Pancreas (tissue), 10 donors: ENCODE results near the gene ZDHHC22. TPM values are rescaled to one million over a fixed set of nuclear protein-coding genes. Genes with fewer than 3 reads are reported as not detected.
"Not testable (repeated sequence)": the region's sequence is repeated elsewhere in the genome, so short reads cannot be mapped to it uniquely, and the experiment has no call there.

Experiments used
- ATAC-seq, 4 donors: fragments of 200-7000 bp; cut with Tn5 transposase; one replicate each; pipeline versions ENCODE4 v1.8.0 to v1.9.1; 2020; ENCODE audit warnings: mild to moderate bottlenecking in 4 of 4, moderate library complexity in 4 of 4
- DNase-seq, 6 donors: peaks; one replicate each; pipeline ENCODE4 v3.0.0-alpha.2; 2020
- FAIRE-seq: peaks from 2 replicates; lab custom pipeline; 2012; peaks lifted over from hg19 to GRCh38; lab: Jason Lieb, UNC
- H3K27ac ChIP-seq, 4 donors: fragments of 200-600 bp; sonication (generic); 1 replicate in 3 of 4; 2 replicates in 1 of 4; pipeline versions ENCODE4 v1.5.0 to v1.8.0; 2020
- H3K27me3 ChIP-seq, 4 donors: fragments of 200-600 bp; one replicate each; pipeline ENCODE4 v1.8.0; 2021
- H3K36me3 ChIP-seq, 3 donors: fragments of 200-600 bp; sonication (generic) in 1 of 3; one replicate each; pipeline versions ENCODE4 v1.5.0 to v1.8.0; 2020 to 2021
- H3K4me1 ChIP-seq, 3 donors: fragments of 200-600 bp; one replicate each; pipeline ENCODE4 v1.8.0; 2021
- H3K4me3 ChIP-seq, 4 donors: fragments of 200-600 bp; sonication (generic) in 2 of 4; one replicate each; pipeline versions ENCODE4 v1.5.0 to v1.8.0; 2020 to 2021
- H3K9me3 ChIP-seq, 4 donors: fragments of 200-600 bp; one replicate each; pipeline ENCODE4 v1.8.0; 2021
- CTCF ChIP-seq, 4 donors: fragments of 200-600 bp; sonication (generic) in 3 of 4; IDR thresholded peaks; one replicate each; pipeline versions ENCODE4 v1.5.0 to v1.8.0; 2021; ENCODE audit warnings: antibody characterized with exemption in 4 of 4
- WGBS, 2 donors: extraction: QIAGEN DNeasy Blood & Tissue Kit; methylation state at CpG; one replicate each; pipeline ENCODE4 v1.1.7; 2013; 5-methylcytosine and 5-hydroxymethylcytosine counted together
- intact Hi-C, 3 donors: fragments of 100-400 bp; cut with DNase I; formaldehyde crosslinking; loops; one replicate each; pipeline versions ENCODE4 v1.11.1 to v1.14.2; 2022
- polyA plus RNA-seq, 2 donors: library from polyadenylated mRNA; stranded (reverse); fragments of 200-250 nt; gene quantifications; one replicate each; pipeline ENCODE4 v1.2.3, GENCODE V29; 2013
- total RNA-seq, 6 donors: library from RNA; stranded (reverse); fragmentation: NEBNext Ultra II Directional in 4 of 6; extraction: Animal tissue kit (Norgen Biotek cat#: 25700) in 4 of 6; gene quantifications; one replicate each; pipeline versions ENCODE4 v1.2.1 to v1.2.4, GENCODE V29; 2021 to 2023
- donor health status: healthy with polysubstance abuse.
- donor health status: DM: no; HTN: no; CAD: no; lungs with moderate emphysema.
- donor health status: DM: no; HTN: no; CAD: no.
- donor health status: control.
- donor health status: control.
- donor health status: Bipolar disorder and iron deficiency.
- donor health status: DM: yes; HTN: yes; CAD: no.
- donor health status: DM: no; HTN: no; CAD: no.
- donor health status: DM: no; HTN: no; CAD: no.
- donor health status: DM: yes; HTN: yes; CAD: no.

Gene ZDHHC22
- total and polyA plus RNA-seq, 8 donors: 0.04 to 0.19 (median 0.04) TPM; not detected in 5

DNA sequence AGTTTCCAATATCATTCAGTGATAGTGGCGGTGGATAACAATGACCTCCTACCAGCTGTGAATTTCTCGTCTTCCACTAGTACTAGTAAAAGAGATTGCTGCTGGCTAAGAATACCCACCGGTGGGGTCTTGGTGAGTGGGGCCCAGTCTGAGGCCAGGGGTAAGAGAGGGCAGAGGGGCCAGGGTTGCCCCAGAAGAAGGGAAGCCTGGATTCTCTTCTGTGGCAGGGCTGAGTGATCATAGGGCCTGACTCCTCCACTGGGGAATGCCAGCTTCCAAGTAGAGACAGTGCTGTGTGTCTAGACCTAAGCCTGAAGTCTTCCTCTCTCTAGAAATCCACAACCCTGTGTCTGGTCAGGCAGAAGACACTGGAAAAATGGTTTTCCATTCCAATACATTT lies 34.3 kb upstream of the ZDHHC22 start:
- TF ChIP-seq CTCF (IDR thresholded peaks at IDR 0.05): no peak
- ATAC-seq: no peak
- intact Hi-C loops: no loop called here
- Histone ChIP-seq H3K4me3 (no peak overlapping the region), H3K4me1 (no peaks in the 10 kb centered on the region), H3K27ac (no peak overlapping the region), H3K9me3 (no peaks in the 10 kb centered on the region), H3K36me3 (no peaks in the 10 kb centered on the region), H3K27me3 (no peaks in the 10 kb centered on the region)
- no peak for FAIRE-seq
- DNase-seq: no peak
- WGBS, 2 donors: 35 to 43% methylated on average over 3 of the region's 3 CpGs

DNA sequence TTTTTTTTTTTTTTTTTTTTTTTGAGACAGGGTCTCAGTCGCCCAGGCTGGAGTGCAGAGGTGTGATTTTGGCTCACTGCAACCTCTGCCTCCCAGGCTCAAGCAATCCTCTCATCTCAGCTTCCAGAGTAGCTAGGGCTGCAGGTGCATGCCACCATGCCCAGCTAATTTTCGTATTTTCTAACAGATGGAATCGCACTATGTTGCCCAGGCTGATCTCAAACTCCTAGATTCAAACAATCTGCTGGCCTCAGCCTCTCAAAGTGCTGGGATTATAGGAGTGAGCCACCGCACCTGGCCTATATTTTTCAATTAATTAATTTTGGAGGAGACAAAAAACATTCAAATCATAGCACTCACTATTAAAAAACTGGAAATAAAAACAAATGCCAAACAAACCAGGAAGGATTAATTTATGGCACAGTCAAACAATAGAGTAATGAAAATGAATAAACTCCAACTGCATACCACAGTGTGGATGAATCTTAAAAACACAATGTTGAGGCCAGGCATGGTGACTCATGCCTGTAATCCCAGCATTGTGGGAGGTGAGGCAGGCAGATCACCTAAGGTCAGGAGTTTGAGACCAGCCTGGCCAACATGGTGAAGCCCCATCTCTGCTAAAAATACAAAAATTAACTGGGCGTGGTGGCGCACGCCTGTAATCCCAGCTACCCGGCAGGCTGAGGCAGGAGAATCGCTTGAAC lies 32.5 kb upstream of the ZDHHC22 start:
- WGBS, 2 donors: 82 to 88% methylated on average over 9 of the region's 9 CpGs
- ATAC-seq, H3K36me3 ChIP-seq, FAIRE-seq, H3K9me3 ChIP-seq, DNase-seq, intact Hi-C loops, H3K4me3 ChIP-seq, H3K4me1 ChIP-seq, H3K27me3 ChIP-seq, H3K27ac ChIP-seq: not testable (repeated sequence)

DNA sequence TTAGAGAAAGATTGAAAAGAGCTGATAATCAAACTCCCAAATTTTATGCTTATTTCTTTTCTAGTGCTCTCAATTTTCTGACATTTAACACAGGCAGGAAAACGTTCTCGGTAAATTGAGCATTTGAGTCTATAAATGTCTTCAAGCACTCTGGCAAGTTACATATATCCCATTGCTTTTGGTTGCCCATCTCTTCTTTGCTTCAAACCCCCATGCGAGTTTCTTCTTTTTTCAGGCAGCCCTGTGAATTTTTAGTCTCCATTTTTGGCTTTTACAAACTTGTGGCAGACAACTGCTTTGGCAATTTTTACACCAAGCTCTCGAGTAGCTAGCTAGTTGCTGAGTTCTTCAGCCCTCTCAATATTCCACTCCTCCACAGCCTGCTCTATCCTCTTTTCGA lies 31.3 kb upstream of the ZDHHC22 start:
- intact Hi-C loops: no loop called here
- ATAC-seq (no peak), FAIRE-seq (no peak), DNase-seq (no peak)
- Histone ChIP-seq H3K36me3 (no peaks in the 10 kb centered on the region), H3K4me1 (no peaks in the 10 kb centered on the region), H3K27ac (no peak overlapping the region), H3K4me3 (no peak overlapping the region), H3K27me3 (no peaks in the 10 kb centered on the region), H3K9me3 (no peaks in the 10 kb centered on the region)
- WGBS, 2 donors: 61 to 71% methylated on average over 5 of the region's 5 CpGs
- no peak for TF ChIP-seq CTCF (IDR thresholded peaks at IDR 0.05)

DNA sequence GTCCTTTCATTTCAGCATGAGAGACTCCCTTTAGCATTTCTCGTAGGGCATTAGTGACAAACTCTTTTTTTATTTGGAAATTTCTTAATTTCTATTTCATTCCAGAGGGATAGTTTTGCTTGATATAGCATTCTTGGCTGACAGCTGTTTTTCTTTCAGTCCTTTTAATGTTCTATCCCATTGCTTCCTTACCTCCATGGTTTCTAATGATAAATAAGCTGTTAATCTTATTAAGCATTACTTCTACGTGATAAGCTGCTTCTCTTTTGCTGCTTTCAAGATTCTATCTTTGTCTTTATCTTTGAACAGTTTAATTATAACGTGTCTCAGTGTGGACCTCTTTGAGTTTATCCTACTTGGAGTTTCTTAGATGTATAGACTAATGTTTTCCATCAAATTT lies 28.5 kb upstream of the ZDHHC22 start:
- FAIRE-seq (no peak), ATAC-seq (no peak), DNase-seq (no peak)
- Histone ChIP-seq H3K36me3 (no peaks in the 10 kb centered on the region), H3K9me3 (no peaks in the 10 kb centered on the region), H3K4me3 (no peak overlapping the region), H3K4me1 (no peaks in the 10 kb centered on the region), H3K27me3 (no peaks in the 10 kb centered on the region), H3K27ac (no peak overlapping the region)
- TF ChIP-seq CTCF (IDR thresholded peaks at IDR 0.05): no peak
- WGBS, 2 donors: 49 to 60% methylated on average over 3 of the region's 3 CpGs
- intact Hi-C loops: no loop called here

- Histone ChIP-seq H3K27me3 (no peaks in the 10 kb centered on the region), H3K9me3 (no peaks in the 10 kb centered on the region), H3K27ac (no peak overlapping the region), H3K4me3 (no peak overlapping the region), H3K36me3 (no peaks in the 10 kb centered on the region), H3K4me1 (no peaks in the 10 kb centered on the region)
- intact Hi-C loops: no loop called here
- ATAC-seq (no peak), DNase-seq (no peak), FAIRE-seq (no peak)
- TF ChIP-seq CTCF (IDR thresholded peaks at IDR 0.05): no peak
- WGBS, 2 donors: 44 to 55% methylated on average over 4 of the region's 4 CpGs
Observed at GRCh38 chr14:77161011-77161410, 19.4 kb upstream of the ZDHHC22 start.
